Esophagus squamous epithelium (tissue), 4 donors: ENCODE data around the gene GALNT15.

ENCODE experiments used
- POLR2A ChIP-seq, 4 donors: fragments of 450-650 bp; IDR thresholded peaks; one replicate each; pipeline ENCODE4 v1.6.1; 2017; ENCODE audit warnings: antibody characterized with exemption in 4 of 4, mild to moderate bottlenecking in 4 of 4, moderate library complexity in 3 of 4
- TF ChIP-seq, protein P1 (sequence below), 6 experiments: fragments of 450-650 bp in 4 of 6; fragments of 200-600 bp in 2 of 6; sonication (generic) in 2 of 6; IDR thresholded peaks; one replicate each; pipeline ENCODE4 v1.5.1; 2016 to 2019; ENCODE audit warnings: antibody characterized with exemption in 6 of 6, mild to moderate bottlenecking in 4 of 6, moderate library complexity in 4 of 6

DNA sequence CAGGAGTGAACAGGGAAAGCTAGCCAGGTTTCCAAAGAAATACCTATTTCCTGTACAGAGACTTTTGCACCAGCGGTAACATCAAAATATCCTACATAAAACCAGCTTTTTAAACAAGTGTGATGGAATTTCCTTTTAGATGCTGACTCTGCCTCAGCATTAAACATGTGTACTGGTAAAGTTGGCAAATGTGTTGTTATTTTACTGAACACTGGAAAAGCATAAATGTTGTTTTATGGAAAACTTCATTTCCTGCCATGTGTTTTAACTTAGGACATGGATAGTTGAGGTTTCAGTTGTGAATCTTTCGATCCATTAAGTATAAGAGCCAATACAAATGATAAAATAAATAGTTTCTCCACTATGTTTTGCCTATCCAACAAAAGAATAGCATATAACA, 106.2 kb downstream of the GALNT15 start:
- TF ChIP-seq, protein P1, sequence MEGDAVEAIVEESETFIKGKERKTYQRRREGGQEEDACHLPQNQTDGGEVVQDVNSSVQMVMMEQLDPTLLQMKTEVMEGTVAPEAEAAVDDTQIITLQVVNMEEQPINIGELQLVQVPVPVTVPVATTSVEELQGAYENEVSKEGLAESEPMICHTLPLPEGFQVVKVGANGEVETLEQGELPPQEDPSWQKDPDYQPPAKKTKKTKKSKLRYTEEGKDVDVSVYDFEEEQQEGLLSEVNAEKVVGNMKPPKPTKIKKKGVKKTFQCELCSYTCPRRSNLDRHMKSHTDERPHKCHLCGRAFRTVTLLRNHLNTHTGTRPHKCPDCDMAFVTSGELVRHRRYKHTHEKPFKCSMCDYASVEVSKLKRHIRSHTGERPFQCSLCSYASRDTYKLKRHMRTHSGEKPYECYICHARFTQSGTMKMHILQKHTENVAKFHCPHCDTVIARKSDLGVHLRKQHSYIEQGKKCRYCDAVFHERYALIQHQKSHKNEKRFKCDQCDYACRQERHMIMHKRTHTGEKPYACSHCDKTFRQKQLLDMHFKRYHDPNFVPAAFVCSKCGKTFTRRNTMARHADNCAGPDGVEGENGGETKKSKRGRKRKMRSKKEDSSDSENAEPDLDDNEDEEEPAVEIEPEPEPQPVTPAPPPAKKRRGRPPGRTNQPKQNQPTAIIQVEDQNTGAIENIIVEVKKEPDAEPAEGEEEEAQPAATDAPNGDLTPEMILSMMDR (IDR thresholded peaks at IDR 0.05) = no peak
- TF ChIP-seq POLR2A (IDR thresholded peaks at IDR 0.05) = no peak
